K562 (cell line): ENCODE measurements around the gene DPP3. TPM values are rescaled to one million over a fixed set of nuclear protein-coding genes. Genes with fewer than 3 reads are reported as not detected.
A peak's percentile ranks its signal among the peaks of the same experiment; 100 is the strongest.

ENCODE experiments used
- C11orf30 ChIP-seq: fragments of 450-650 bp; IDR thresholded peaks from 2 replicates; pipeline ENCODE4 v1.6.1; 2016; ENCODE audit warnings: low read depth, mild to moderate bottlenecking
- CHD2 ChIP-seq: IDR thresholded peaks from 2 replicates; pipeline ENCODE4 v1.6.1; 2011; ENCODE audit warnings: low read depth, low read length
- COPS2 ChIP-seq: fragments of 450-650 bp; conservative IDR thresholded peaks from 2 replicates; pipeline ENCODE4 v1.6.1; 2016; ENCODE audit warnings: mild to moderate bottlenecking, moderate library complexity
- HIVEP1 ChIP-seq: fragments of 250-450 bp; sonication (Bioruptor Pico); IDR thresholded peaks from 2 replicates; pipeline ENCODE4 v1.4.0; 2020; ENCODE audit warnings: mild to moderate bottlenecking
- HNRNPLL ChIP-seq: fragments of 200-400 bp; formaldehyde crosslinking; IDR thresholded peaks from 2 replicates; pipeline ENCODE4 v1.6.1; 2017; ENCODE audit warnings: low read length, low read depth, mild to moderate bottlenecking; ENCODE audit not compliant: poor library complexity, severe bottlenecking
- MXI1 ChIP-seq: IDR thresholded peaks from 2 replicates; pipeline ENCODE4 v1.6.1; 2011; ENCODE audit warnings: low read depth, mild to moderate bottlenecking, improper control_type of control experiment, low read length
- NRF1 ChIP-seq, 2 experiments: fragments of 450-650 bp; IDR thresholded peaks in 1 of 2; conservative IDR thresholded peaks in 1 of 2; 2 replicates each; pipeline ENCODE4 v1.6.1; 2014; ENCODE audit warnings: mild to moderate bottlenecking in 2 of 2
- RHOXF2B ChIP-seq: fragments of 250-450 bp; sonication (Bioruptor Pico); conservative IDR thresholded peaks from 2 replicates; pipeline ENCODE4 v1.5.1; 2021
- SAP30 ChIP-seq: fragments of 200-600 bp; sonication (generic); IDR thresholded peaks from 2 replicates; pipeline ENCODE4 v1.6.1; 2012; ENCODE audit warnings: borderline replicate concordance, low read depth, mild to moderate bottlenecking, moderate library complexity, low read length, control low read depth, inconsistent platforms; ENCODE audit not compliant: insufficient read depth, poor library complexity, severe bottlenecking
- SUPT5H ChIP-seq: fragments of 450-650 bp; IDR thresholded peaks from 2 replicates; pipeline ENCODE4 v1.6.1; 2016
- TGIF2 ChIP-seq: sonication (generic); formaldehyde crosslinking; IDR thresholded peaks from 2 replicates; pipeline ENCODE4 v1.8.1; 2022; ENCODE audit warnings: mild to moderate bottlenecking, missing genetic modification reagents, moderate library complexity
- U2AF1 ChIP-seq: fragments of 200-400 bp; formaldehyde crosslinking; optimal IDR thresholded peaks from 2 replicates; pipeline ENCODE3; 2017; ENCODE audit warnings: mild to moderate bottlenecking, low read depth, low read length, moderate library complexity
- U2AF2 ChIP-seq: fragments of 200-400 bp; formaldehyde crosslinking; optimal IDR thresholded peaks from 2 replicates; pipeline ENCODE3; 2017; ENCODE audit warnings: low read depth, mild to moderate bottlenecking, low read length
- ZNF253 ChIP-seq: fragments of 250-450 bp; sonication (Bioruptor Pico); conservative IDR thresholded peaks from 2 replicates; pipeline ENCODE4 v1.6.1; 2021; ENCODE audit warnings: mild to moderate bottlenecking
- ZNF282 ChIP-seq: sonication (generic); formaldehyde crosslinking; IDR thresholded peaks from 2 replicates; pipeline ENCODE4 v1.8.1; 2023; ENCODE audit warnings: missing genetic modification reagents
- ZNF384 ChIP-seq: IDR thresholded peaks from 2 replicates; pipeline ENCODE4 v1.6.1; 2012; ENCODE audit warnings: low read depth, low read length, improper control_type of control experiment
- ZNF583 ChIP-seq: fragments of 250-450 bp; sonication (Bioruptor Pico); IDR thresholded peaks from 2 replicates; pipeline ENCODE4 v1.4.0; 2020
- polyA plus RNA-seq, 8 experiments: library from polyadenylated mRNA; depleted of rRNA in 4 of 8; stranded (reverse) in 5 of 8; unstranded in 3 of 8; fragments of >200 nt; fragmentation: Nextera tagmentation in 2 of 8; fragmentation: Illumina TruSeq in 1 of 8; extraction: Ambion mirVana in 2 of 8; extraction: Trizol in 1 of 8; gene quantifications; 2 replicates each; pipeline versions ENCODE4 v1.2.1 to v1.2.3, GENCODE V29; 2011 to 2014; ENCODE audit warnings: inconsistent platforms in 1 of 8, missing spikeins in 1 of 8
- total RNA-seq, 7 experiments: library from RNA; depleted of rRNA in 6 of 7; stranded (reverse); fragments of >200 nt in 6 of 7; fragmentation: Illumina TruSeq in 2 of 7; extraction: Trizol in 2 of 7; gene quantifications; 2 replicates each; pipeline versions ENCODE4 v1.2.1 to v1.2.3, GENCODE V29; 2011 to 2021; ENCODE audit warnings: low replicate concordance in 1 of 7
- TF ChIP-seq, protein P1 (sequence below): sonication (generic); formaldehyde crosslinking; IDR thresholded peaks from 2 replicates; pipeline ENCODE4 v1.8.0; 2023; ENCODE audit warnings: missing genetic modification reagents, mild to moderate bottlenecking, borderline replicate concordance
- TF ChIP-seq, protein P2 (sequence below): fragments of 450-650 bp; IDR thresholded peaks from 2 replicates; pipeline ENCODE4 v1.6.1; 2016; ENCODE audit warnings: mild to moderate bottlenecking
- TF ChIP-seq, protein P3 (sequence below), 2 experiments: IDR thresholded peaks; 2 replicates each; pipeline ENCODE4 v1.6.1; 2011; ENCODE audit warnings: borderline replicate concordance in 1 of 2, control low read depth in 1 of 2, low read depth in 1 of 2, low read length in 1 of 2, mild to moderate bottlenecking in 1 of 2, mixed read lengths in 1 of 2, moderate library complexity in 1 of 2; ENCODE audit not compliant: insufficient read depth in 1 of 2, insufficient read length in 1 of 2, poor library complexity in 1 of 2, severe bottlenecking in 1 of 2; ENCODE audit errors: extremely low read depth in 1 of 2

The DPP3 gene
- total and polyA plus RNA-seq, 9 of the 15 experiments (the other 6 are each of a cell fraction or from before 2014, with no cell fraction given), result 3.7 to 69.2 (median 43.3) TPM

DNA sequence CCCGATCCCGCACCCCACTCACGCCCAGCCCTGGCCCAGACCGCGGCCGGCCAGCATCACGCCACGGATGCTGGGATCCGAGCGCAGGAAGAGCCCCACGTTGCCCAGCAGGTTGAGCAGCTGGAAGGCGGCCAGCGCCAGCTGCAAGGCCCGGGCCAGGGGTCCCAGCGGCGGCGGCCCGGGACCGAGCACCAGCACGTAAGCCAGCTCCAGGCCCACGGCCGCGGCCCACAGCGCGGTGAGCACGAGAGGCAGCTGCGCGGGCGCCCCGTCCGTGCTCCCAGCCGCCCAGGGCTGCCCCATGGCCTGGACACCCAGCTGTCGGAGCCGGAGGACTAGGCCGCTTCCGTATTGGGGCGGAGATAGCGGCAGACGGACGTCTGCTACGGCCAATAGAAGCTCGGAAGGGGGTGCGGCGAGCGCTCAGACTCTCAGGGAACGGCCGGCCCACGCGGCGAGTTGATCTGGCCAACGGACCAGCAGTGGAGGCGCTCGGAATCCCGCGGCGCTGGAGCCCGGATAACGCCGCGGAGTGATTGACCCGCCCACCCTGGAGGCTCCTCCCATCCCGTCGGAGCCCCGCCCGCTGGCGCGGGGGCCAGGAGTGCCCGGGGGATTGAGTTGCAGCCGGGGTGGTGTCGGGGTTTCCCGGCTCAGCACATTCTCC is 65.6 kb downstream of the DPP3 start, which contains the start of gene ZDHHC24 (continued):
- TF ChIP-seq, protein P1, sequence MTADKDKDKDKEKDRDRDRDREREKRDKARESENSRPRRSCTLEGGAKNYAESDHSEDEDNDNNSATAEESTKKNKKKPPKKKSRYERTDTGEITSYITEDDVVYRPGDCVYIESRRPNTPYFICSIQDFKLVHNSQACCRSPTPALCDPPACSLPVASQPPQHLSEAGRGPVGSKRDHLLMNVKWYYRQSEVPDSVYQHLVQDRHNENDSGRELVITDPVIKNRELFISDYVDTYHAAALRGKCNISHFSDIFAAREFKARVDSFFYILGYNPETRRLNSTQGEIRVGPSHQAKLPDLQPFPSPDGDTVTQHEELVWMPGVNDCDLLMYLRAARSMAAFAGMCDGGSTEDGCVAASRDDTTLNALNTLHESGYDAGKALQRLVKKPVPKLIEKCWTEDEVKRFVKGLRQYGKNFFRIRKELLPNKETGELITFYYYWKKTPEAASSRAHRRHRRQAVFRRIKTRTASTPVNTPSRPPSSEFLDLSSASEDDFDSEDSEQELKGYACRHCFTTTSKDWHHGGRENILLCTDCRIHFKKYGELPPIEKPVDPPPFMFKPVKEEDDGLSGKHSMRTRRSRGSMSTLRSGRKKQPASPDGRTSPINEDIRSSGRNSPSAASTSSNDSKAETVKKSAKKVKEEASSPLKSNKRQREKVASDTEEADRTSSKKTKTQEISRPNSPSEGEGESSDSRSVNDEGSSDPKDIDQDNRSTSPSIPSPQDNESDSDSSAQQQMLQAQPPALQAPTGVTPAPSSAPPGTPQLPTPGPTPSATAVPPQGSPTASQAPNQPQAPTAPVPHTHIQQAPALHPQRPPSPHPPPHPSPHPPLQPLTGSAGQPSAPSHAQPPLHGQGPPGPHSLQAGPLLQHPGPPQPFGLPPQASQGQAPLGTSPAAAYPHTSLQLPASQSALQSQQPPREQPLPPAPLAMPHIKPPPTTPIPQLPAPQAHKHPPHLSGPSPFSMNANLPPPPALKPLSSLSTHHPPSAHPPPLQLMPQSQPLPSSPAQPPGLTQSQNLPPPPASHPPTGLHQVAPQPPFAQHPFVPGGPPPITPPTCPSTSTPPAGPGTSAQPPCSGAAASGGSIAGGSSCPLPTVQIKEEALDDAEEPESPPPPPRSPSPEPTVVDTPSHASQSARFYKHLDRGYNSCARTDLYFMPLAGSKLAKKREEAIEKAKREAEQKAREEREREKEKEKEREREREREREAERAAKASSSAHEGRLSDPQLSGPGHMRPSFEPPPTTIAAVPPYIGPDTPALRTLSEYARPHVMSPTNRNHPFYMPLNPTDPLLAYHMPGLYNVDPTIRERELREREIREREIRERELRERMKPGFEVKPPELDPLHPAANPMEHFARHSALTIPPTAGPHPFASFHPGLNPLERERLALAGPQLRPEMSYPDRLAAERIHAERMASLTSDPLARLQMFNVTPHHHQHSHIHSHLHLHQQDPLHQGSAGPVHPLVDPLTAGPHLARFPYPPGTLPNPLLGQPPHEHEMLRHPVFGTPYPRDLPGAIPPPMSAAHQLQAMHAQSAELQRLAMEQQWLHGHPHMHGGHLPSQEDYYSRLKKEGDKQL (CRISPR knock-in tag), result no peak
- TF ChIP-seq ZNF583 (no peak), U2AF1 (peak; percentile 49), ZNF384 (no peak; the same call in 1 of the 2 replicates), MXI1 (peak; percentile 69), C11orf30 (no peak), NRF1 (conservative IDR thresholded peaks at IDR 0.05 in 1 of 2, IDR thresholded peaks at IDR 0.05 in 1 of 2) (peak; percentile 80 to 82), HNRNPLL (peak; percentile 69), ZNF282 (CRISPR knock-in tag) (peak; percentile 93; the same call in 1 of the 2 replicates), COPS2 (no peak), HIVEP1 (CRISPR knock-in tag) (no peak), RHOXF2B (CRISPR knock-in tag) (no peak), SAP30 (peak; percentile 95), U2AF2 (no peak), SUPT5H (peak; percentile 64), CHD2 (peak; percentile 71), TGIF2 (CRISPR knock-in tag) (no peak), ZNF253 (no peak)
- TF ChIP-seq, protein P2, sequence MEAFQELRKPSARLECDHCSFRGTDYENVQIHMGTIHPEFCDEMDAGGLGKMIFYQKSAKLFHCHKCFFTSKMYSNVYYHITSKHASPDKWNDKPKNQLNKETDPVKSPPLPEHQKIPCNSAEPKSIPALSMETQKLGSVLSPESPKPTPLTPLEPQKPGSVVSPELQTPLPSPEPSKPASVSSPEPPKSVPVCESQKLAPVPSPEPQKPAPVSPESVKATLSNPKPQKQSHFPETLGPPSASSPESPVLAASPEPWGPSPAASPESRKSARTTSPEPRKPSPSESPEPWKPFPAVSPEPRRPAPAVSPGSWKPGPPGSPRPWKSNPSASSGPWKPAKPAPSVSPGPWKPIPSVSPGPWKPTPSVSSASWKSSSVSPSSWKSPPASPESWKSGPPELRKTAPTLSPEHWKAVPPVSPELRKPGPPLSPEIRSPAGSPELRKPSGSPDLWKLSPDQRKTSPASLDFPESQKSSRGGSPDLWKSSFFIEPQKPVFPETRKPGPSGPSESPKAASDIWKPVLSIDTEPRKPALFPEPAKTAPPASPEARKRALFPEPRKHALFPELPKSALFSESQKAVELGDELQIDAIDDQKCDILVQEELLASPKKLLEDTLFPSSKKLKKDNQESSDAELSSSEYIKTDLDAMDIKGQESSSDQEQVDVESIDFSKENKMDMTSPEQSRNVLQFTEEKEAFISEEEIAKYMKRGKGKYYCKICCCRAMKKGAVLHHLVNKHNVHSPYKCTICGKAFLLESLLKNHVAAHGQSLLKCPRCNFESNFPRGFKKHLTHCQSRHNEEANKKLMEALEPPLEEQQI, result no peak
- TF ChIP-seq, protein P3, sequence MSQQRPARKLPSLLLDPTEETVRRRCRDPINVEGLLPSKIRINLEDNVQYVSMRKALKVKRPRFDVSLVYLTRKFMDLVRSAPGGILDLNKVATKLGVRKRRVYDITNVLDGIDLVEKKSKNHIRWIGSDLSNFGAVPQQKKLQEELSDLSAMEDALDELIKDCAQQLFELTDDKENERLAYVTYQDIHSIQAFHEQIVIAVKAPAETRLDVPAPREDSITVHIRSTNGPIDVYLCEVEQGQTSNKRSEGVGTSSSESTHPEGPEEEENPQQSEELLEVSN (IDR thresholded peaks at IDR 0.05; ENCODE audit: borderline replicate concordance in 1 of 2, extremely low read depth in 1 of 2, insufficient read depth in 1 of 2, insufficient read length in 1 of 2, low read depth in 1 of 2, low read length in 1 of 2, poor library complexity in 1 of 2, severe bottlenecking in 1 of 2), result peak; percentile 26 to 33
